ENCODE data around the gene UBE2U.

The UBE2U gene

GRCh38 chr1:64315402-64315801 is 112.0 kb downstream of the UBE2U start:
- Histone ChIP-seq H3K4me3 (no peak overlapping the region), H3K27ac (no peak overlapping the region)
- DNase-seq (ENCODE audit: low spot score): no peak
- TF ChIP-seq CTCF (IDR thresholded peaks at IDR 0.05): no peak

Data from coronary artery (tissue), 2 donors.